Gastrocnemius medialis (tissue), 4 donors: Measurements from ENCODE around the gene TENT4B. TPM values are rescaled to one million over a fixed set of nuclear protein-coding genes. Genes with fewer than 3 reads are reported as not detected.

Experiments used
- ATAC-seq, 2 donors: fragments of 150-250 bp; one replicate each; pipeline ENCODE4 v1.9.1; 2016
- DNase-seq, 2 donors: peaks; one replicate each; pipeline ENCODE4 v3.0.0-alpha.2; 2019
- H3K27ac ChIP-seq, 4 donors: fragments of 200-600 bp; sonication (generic); 1 replicate in 1 of 4; 2 replicates in 3 of 4; pipeline ENCODE4 v1.5.1; 2016 to 2018; ENCODE audit warnings: mild to moderate bottlenecking in 2 of 4, moderate library complexity in 1 of 4
- H3K27me3 ChIP-seq, 3 donors: fragments of 200-600 bp; sonication (generic) in 2 of 3; 1 replicate in 1 of 3; 2 replicates in 2 of 3; pipeline versions ENCODE4 v1.5.1 to v1.6.0; 2016 to 2019; ENCODE audit warnings: mild to moderate bottlenecking in 1 of 3, moderate library complexity in 1 of 3
- H3K36me3 ChIP-seq, 2 donors: fragments of 200-600 bp; sonication (generic) in 1 of 2; one replicate each; pipeline ENCODE4 v1.5.1; 2017 to 2018
- H3K4me1 ChIP-seq, 2 donors: fragments of 200-600 bp; sonication (generic) in 1 of 2; one replicate each; pipeline ENCODE4 v1.5.1; 2016 to 2017; ENCODE audit warnings: mild to moderate bottlenecking in 2 of 2
- H3K4me3 ChIP-seq, 4 donors: fragments of 200-600 bp; sonication (generic) in 3 of 4; 1 replicate in 1 of 4; 2 replicates in 3 of 4; pipeline ENCODE4 v1.5.1; 2016 to 2019; ENCODE audit warnings: mild to moderate bottlenecking in 2 of 4
- H3K9me3 ChIP-seq, 3 donors: fragments of 200-600 bp; sonication (generic) in 2 of 3; 1 replicate in 1 of 3; 2 replicates in 2 of 3; pipeline ENCODE4 v1.5.1; 2016 to 2019
- POLR2A ChIP-seq, 2 donors: fragments of 450-650 bp; IDR thresholded peaks; one replicate each; pipeline ENCODE4 v1.6.1; 2017; ENCODE audit warnings: antibody characterized with exemption in 2 of 2, mild to moderate bottlenecking in 2 of 2, moderate library complexity in 2 of 2
- in situ Hi-C, 4 donors: fragments of 200-750 bp; cut with MboI; loops; one replicate each; pipeline versions ENCODE4 v1.15.0 to v1.8.0; 2017; ENCODE audit warnings: low sequenced_read_pairs in 4 of 4
- intact Hi-C: fragments of 100-400 bp; cut with DNase I; formaldehyde crosslinking; loops from one replicate; pipeline ENCODE4 v1.15.1; 2023; ENCODE audit warnings: low total_unique reads
- total RNA-seq, 4 donors: library from RNA; depleted of rRNA; stranded (reverse); fragments of >200 nt; gene quantifications; one replicate each; pipeline versions ENCODE4 v1.1.0 to v1.2.3, GENCODE V29; 2016
- TF ChIP-seq, protein P1 (sequence below), 5 experiments: fragments of 450-650 bp in 3 of 5; fragments of 200-600 bp in 2 of 5; sonication (generic) in 2 of 5; IDR thresholded peaks in 4 of 5; conservative IDR thresholded peaks in 1 of 5; 1 replicate in 4 of 5; 2 replicates in 1 of 5; pipeline ENCODE4 v1.5.1; 2016 to 2019; ENCODE audit warnings: antibody characterized with exemption in 5 of 5, mild to moderate bottlenecking in 3 of 5, moderate library complexity in 3 of 5

The TENT4B gene
- total RNA-seq, 4 donors from 2014 or later: 5.7 to 12.2 (median 7.0) TPM

DNA sequence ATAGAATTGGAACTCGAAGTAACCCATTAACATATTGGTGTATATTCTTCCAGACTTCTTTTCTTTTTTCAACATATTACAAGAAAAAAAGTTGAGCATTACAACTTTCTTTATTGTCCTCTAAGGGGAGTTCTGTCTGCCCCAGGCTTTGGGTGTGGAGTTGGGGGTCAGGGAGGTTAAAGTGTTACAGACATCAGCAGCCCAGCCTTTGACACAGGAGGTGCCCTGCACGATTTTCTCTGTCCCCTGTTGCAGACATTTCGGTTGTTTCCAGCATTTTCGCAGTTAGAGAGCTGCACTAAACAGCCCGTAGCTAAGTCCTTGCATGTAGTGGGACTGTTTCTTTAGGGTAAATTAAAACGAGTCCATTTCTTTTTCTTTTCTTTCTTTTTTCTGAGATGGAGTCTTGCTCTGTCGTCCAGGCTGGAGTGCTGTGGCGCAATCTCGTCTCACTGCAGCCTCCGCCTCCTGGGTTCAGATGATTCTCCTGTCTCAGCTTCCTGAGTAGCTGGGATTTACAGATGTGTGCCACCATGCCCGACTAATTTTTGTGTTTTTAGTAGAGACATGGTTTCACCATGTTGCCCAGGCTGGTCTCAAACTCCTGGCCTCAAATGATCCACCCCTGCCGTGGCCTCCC is 99.9 kb downstream of the TENT4B start:
- in situ Hi-C loops: no loop called here
- no peak for TF ChIP-seq POLR2A (IDR thresholded peaks at IDR 0.05)
- TF ChIP-seq, protein P1, sequence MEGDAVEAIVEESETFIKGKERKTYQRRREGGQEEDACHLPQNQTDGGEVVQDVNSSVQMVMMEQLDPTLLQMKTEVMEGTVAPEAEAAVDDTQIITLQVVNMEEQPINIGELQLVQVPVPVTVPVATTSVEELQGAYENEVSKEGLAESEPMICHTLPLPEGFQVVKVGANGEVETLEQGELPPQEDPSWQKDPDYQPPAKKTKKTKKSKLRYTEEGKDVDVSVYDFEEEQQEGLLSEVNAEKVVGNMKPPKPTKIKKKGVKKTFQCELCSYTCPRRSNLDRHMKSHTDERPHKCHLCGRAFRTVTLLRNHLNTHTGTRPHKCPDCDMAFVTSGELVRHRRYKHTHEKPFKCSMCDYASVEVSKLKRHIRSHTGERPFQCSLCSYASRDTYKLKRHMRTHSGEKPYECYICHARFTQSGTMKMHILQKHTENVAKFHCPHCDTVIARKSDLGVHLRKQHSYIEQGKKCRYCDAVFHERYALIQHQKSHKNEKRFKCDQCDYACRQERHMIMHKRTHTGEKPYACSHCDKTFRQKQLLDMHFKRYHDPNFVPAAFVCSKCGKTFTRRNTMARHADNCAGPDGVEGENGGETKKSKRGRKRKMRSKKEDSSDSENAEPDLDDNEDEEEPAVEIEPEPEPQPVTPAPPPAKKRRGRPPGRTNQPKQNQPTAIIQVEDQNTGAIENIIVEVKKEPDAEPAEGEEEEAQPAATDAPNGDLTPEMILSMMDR (IDR thresholded peaks at IDR 0.05 in 4 of 5, conservative IDR thresholded peaks at IDR 0.05 in 1 of 5): no peak
- intact Hi-C loops: no loop called here
- Histone ChIP-seq H3K9me3 (no peaks in the 10 kb centered on the region), H3K27ac (peak overlapping the region in 1 of 4 donors; percentile 13), H3K4me1 (peaks cover 0 to 4% of the 10 kb centered on the region in 2 donors), H3K36me3 (no peaks in the 10 kb centered on the region), H3K27me3 (peaks cover 0 to 6% (median 3%) of the 10 kb centered on the region in 3 donors), H3K4me3 (no peak overlapping the region)
- DNase-seq (no peak), ATAC-seq (no peak)

DNA sequence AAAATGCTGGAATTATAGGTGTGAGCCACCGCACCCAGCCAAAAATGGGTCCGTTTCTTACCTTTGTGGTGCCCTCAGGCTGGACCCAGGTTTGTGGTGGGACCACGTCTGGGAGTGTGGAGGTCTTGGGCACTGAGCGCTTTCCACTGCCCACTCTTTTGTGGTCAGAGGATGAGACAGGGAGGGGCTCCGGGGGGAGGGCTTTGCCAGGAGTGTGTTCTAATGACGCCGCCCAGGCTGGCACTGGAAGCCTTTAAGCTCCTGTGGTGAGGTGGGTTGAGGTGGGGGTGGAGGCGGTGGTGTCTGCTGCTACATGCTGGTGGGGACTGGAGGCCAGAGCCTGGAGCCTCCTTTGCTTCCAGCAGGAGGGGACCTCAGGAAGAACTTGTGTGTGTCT is 100.4 kb downstream of the TENT4B start:
- in situ Hi-C loops (no loop called here), intact Hi-C loops (no loop called here)
- no peak overlapping the region for H3K27ac ChIP-seq
- peaks cover 0 to 6% (median 3%) of the 10 kb centered on the region in 3 donors for H3K27me3 ChIP-seq
- no peak overlapping the region for H3K4me3 ChIP-seq
- no peak for TF ChIP-seq POLR2A (IDR thresholded peaks at IDR 0.05)
- TF ChIP-seq, protein P1 (IDR thresholded peaks at IDR 0.05 in 4 of 5, conservative IDR thresholded peaks at IDR 0.05 in 1 of 5): no peak
- no peak for ATAC-seq
- H3K9me3 ChIP-seq: no peaks in the 10 kb centered on the region
- no peaks in the 10 kb centered on the region for H3K36me3 ChIP-seq
- DNase-seq: no peak
- H3K4me1 ChIP-seq: peaks cover 0 to 4% of the 10 kb centered on the region in 2 donors

DNA sequence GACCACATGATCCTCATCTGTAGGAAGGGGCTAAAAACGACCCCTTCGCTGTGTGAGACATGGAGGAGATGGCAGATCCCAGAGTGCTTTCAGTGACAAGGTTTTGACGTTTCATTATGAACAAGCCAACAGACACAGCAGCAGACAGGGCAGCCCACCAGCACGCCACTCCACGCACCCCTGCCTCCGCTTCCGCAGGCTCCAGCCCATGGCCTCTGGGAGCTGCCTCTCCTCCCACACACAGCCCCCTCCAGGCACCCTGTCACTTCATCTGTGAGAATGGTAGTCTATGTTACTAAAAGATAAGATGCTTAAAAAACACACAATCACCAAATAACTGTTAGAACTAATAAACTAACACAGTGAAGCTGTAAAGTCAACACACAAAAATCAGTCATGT is 101.0 kb downstream of the TENT4B start:
- Histone ChIP-seq H3K9me3 (no peaks in the 10 kb centered on the region), H3K27ac (no peak overlapping the region), H3K4me1 (peaks cover 0 to 6% of the 10 kb centered on the region in 2 donors), H3K36me3 (no peaks in the 10 kb centered on the region), H3K4me3 (no peak overlapping the region), H3K27me3 (peaks cover 0 to 6% (median 5%) of the 10 kb centered on the region in 3 donors)
- ATAC-seq (no peak), DNase-seq (no peak)
- intact Hi-C loops (no loop called here), in situ Hi-C loops (no loop called here)
- TF ChIP-seq, protein P1 (IDR thresholded peaks at IDR 0.05 in 4 of 5, conservative IDR thresholded peaks at IDR 0.05 in 1 of 5): no peak
- no peak for TF ChIP-seq POLR2A (IDR thresholded peaks at IDR 0.05)

DNA sequence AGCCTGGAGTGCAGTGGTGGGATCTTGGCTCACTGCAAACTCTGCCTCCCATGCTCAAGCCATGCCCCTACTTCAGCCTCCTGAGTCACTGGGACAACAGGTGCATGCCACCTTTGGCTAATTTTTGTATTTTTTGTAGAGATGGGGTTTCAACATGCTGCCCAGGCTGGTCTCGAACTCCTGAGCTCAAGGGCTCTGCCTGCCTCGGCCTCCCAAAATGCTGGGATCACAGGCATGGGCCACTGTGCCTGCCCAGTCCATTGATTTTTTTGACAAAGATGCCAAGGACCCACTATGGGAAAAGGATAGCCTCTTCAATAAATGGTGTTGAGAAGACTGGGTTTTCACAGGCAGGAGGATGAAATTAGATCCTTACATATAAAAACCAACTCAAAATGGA is 102.4 kb downstream of the TENT4B start:
- Histone ChIP-seq H3K9me3 (no peaks in the 10 kb centered on the region), H3K27me3 (peaks cover 0 to 7% (median 6%) of the 10 kb centered on the region in 3 donors), H3K4me1 (peaks cover 3 to 11% of the 10 kb centered on the region in 2 donors), H3K36me3 (no peaks in the 10 kb centered on the region), H3K4me3 (no peak overlapping the region), H3K27ac (no peak overlapping the region)
- intact Hi-C loops (no loop called here), in situ Hi-C loops (no loop called here)
- no peak for ATAC-seq
- DNase-seq: no peak
- TF ChIP-seq POLR2A (IDR thresholded peaks at IDR 0.05): no peak
- TF ChIP-seq, protein P1 (IDR thresholded peaks at IDR 0.05 in 4 of 5, conservative IDR thresholded peaks at IDR 0.05 in 1 of 5): no peak
